WERI-Rb-1 (cell line): ENCODE data around the gene HSPBP1.
"Not testable (repeated sequence)": the region's sequence is repeated elsewhere in the genome, so short reads cannot be mapped to it uniquely, and the experiment has no call there.

Source experiments
- DNase-seq: peaks from one replicate; pipeline ENCODE4 v3.0.0-alpha.2; 2020
- H3K27ac ChIP-seq: fragments of 250-450 bp; sonication (Bioruptor Pico); 2 replicates; pipeline ENCODE4 v1.5.1; 2020; ENCODE audit warnings: mild to moderate bottlenecking, moderate library complexity
- H3K27me3 ChIP-seq: fragments of 250-450 bp; sonication (Bioruptor Pico); 2 replicates; pipeline ENCODE4 v1.5.1; 2021; ENCODE audit warnings: mild to moderate bottlenecking, low read depth, moderate library complexity; ENCODE audit not compliant: insufficient read depth, severe bottlenecking
- H3K36me3 ChIP-seq: fragments of 250-450 bp; sonication (Bioruptor Pico); 2 replicates; pipeline ENCODE4 v1.5.1; 2020; ENCODE audit warnings: mild to moderate bottlenecking, moderate library complexity
- H3K4me3 ChIP-seq: 2 replicates; pipeline ENCODE4 v1.5.1; 2011; ENCODE audit warnings: low read depth, mild to moderate bottlenecking, control low read depth, low read length
- H3K9me3 ChIP-seq: fragments of 250-450 bp; sonication (Bioruptor Pico); 2 replicates; pipeline ENCODE4 v1.5.1; 2021; ENCODE audit warnings: mild to moderate bottlenecking, moderate library complexity; ENCODE audit not compliant: severe bottlenecking
- CTCF ChIP-seq: IDR thresholded peaks from 2 replicates; pipeline ENCODE4 v1.5.1; 2011; ENCODE audit warnings: low read depth, mild to moderate bottlenecking, control low read depth, inconsistent platforms, low read length

The HSPBP1 gene

GRCh38 chr19:55279770-55280643, at the start of gene HSPBP1:
Gene HSPBP1, minus strand, starts transcription at chr19:55280110. Its CDS starts 502 bp downstream, at chr19:55279608.
- Histone ChIP-seq H3K9me3 (no peaks in the 10 kb centered on the region), H3K27ac (peak within 1 kb of the TSS; percentile 70), H3K36me3 (peaks cover 24% of the 10 kb centered on the region), H3K4me3 (peak within 1 kb of the TSS; percentile 62), H3K27me3 (no peaks in the 10 kb centered on the region)
- TF ChIP-seq CTCF, result no peak
- peak; percentile 97 for DNase-seq

- DNase-seq, H3K4me3 ChIP-seq, H3K27me3 ChIP-seq, H3K36me3 ChIP-seq, H3K9me3 ChIP-seq, H3K27ac ChIP-seq: not testable (repeated sequence)
These were observed 48.9 kb upstream of the HSPBP1 start for GRCh38 chr19:55328774-55329318.

GRCh38 chr19:55325172-55325571, 45.3 kb upstream of the HSPBP1 start, which contains the start of gene TMEM150B:
Gene TMEM150B, minus strand, starts transcription at chr19:55325341. Its CDS starts 4,305 bp downstream, at chr19:55321036.
- no peaks in the 10 kb centered on the region for H3K27me3 ChIP-seq
- H3K4me3 ChIP-seq, result no peak within 1 kb of the TSS
- no peak for DNase-seq
- no peaks in the 10 kb centered on the region for H3K9me3 ChIP-seq
- H3K27ac ChIP-seq, result no peak within 1 kb of the TSS
- no peak for TF ChIP-seq CTCF
- H3K36me3 ChIP-seq, result no peaks in the 10 kb centered on the region

GRCh38 chr19:55324662-55325061, 44.8 kb upstream of the HSPBP1 start:
- no peak for DNase-seq
- no peaks in the 10 kb centered on the region for H3K27me3 ChIP-seq
- no peaks in the 10 kb centered on the region for H3K36me3 ChIP-seq
- no peak overlapping the region for H3K27ac ChIP-seq
- TF ChIP-seq CTCF, result no peak
- H3K9me3 ChIP-seq, result no peaks in the 10 kb centered on the region
- H3K4me3 ChIP-seq, result no peak overlapping the region

- H3K27me3 ChIP-seq, result no peaks in the 10 kb centered on the region
- TF ChIP-seq CTCF, result no peak
- no peaks in the 10 kb centered on the region for H3K36me3 ChIP-seq
- no peaks in the 10 kb centered on the region for H3K9me3 ChIP-seq
- no peak overlapping the region for H3K27ac ChIP-seq
- H3K4me3 ChIP-seq, result no peak overlapping the region
- no peak for DNase-seq
These were observed 42.4 kb upstream of the HSPBP1 start for GRCh38 chr19:55322204-55322885.
